ENCODE measurements around the gene AP1B1. TPM values are rescaled to one million over a fixed set of nuclear protein-coding genes. Genes with fewer than 3 reads are reported as not detected.
"Not testable (repeated sequence)": the region's sequence is repeated elsewhere in the genome, so short reads cannot be mapped to it uniquely, and the experiment has no call there.

The AP1B1 gene
- total RNA-seq, 4 donors from 2014 or later, result 50.9 to 74.1 (median 55.8) TPM

GRCh38 chr22:29408940-29409339, 20.6 kb upstream of the AP1B1 start:
- no peaks in the 10 kb centered on the region for H3K9me3 ChIP-seq
- no peak overlapping the region for H3K4me3 ChIP-seq
- 66 to 71% methylated on average over 5 to 6 of the region's 6 CpGs for WGBS, 2 donors (ENCODE audit: low coverage in 1 of 2)
- no peak overlapping the region for H3K27ac ChIP-seq
- no peaks in the 10 kb centered on the region for H3K4me1 ChIP-seq
- no peaks in the 10 kb centered on the region for H3K27me3 ChIP-seq
- no peak for ATAC-seq
- no peaks in the 10 kb centered on the region for H3K36me3 ChIP-seq
- no peak for TF ChIP-seq CTCF (IDR thresholded peaks at IDR 0.05)
- TF ChIP-seq POLR2AphosphoS5 (IDR thresholded peaks at IDR 0.05), result no peak
- TF ChIP-seq POLR2A (IDR thresholded peaks at IDR 0.05), result no peak
- no peak for TF ChIP-seq EP300 (IDR thresholded peaks at IDR 0.05)

GRCh38 chr22:29401538-29401937, 13.2 kb upstream of the AP1B1 start:
- 57 to 62% methylated on average over 4 to 6 of the region's 6 CpGs for WGBS, 2 donors (ENCODE audit: low coverage in 1 of 2)
- H3K27me3 ChIP-seq, H3K36me3 ChIP-seq, H3K9me3 ChIP-seq, H3K27ac ChIP-seq, H3K4me1 ChIP-seq, ATAC-seq, H3K4me3 ChIP-seq: not testable (repeated sequence)

- Histone ChIP-seq H3K27ac (no peak overlapping the region), H3K27me3 (no peaks in the 10 kb centered on the region), H3K36me3 (no peaks in the 10 kb centered on the region), H3K4me1 (no peaks in the 10 kb centered on the region), H3K4me3 (no peak overlapping the region), H3K9me3 (no peaks in the 10 kb centered on the region)
- TF ChIP-seq EP300 (IDR thresholded peaks at IDR 0.05) (no peak), POLR2A (IDR thresholded peaks at IDR 0.05) (no peak), CTCF (IDR thresholded peaks at IDR 0.05) (no peak), POLR2AphosphoS5 (IDR thresholded peaks at IDR 0.05) (no peak)
- ATAC-seq, result no peak
- 91 to 94% methylated on average over 2 of the region's 2 CpGs for WGBS, 2 donors (ENCODE audit: low coverage in 1 of 2)
Measured at GRCh38 chr22:29400576-29400975, 12.2 kb upstream of the AP1B1 start.

GRCh38 chr22:29397791-29398190, 9.4 kb upstream of the AP1B1 start:
- peaks cover 0 to 8% (median 0%) of the 10 kb centered on the region in 3 donors for H3K4me1 ChIP-seq
- no peaks in the 10 kb centered on the region for H3K36me3 ChIP-seq
- no peaks in the 10 kb centered on the region for H3K9me3 ChIP-seq
- H3K27me3 ChIP-seq, result no peaks in the 10 kb centered on the region
- WGBS, 2 donors (ENCODE audit: low coverage in 1 of 2), result 93% methylated on average over 3 of the region's 6 CpGs; no CpG with 5 or more reads in 1 of the 2 donors
- no peak overlapping the region for H3K27ac ChIP-seq
- H3K4me3 ChIP-seq, result no peak overlapping the region
- ATAC-seq, result no peak
- TF ChIP-seq EP300 (IDR thresholded peaks at IDR 0.05) (no peak), CTCF (IDR thresholded peaks at IDR 0.05) (no peak), POLR2AphosphoS5 (IDR thresholded peaks at IDR 0.05) (no peak), POLR2A (IDR thresholded peaks at IDR 0.05) (no peak)

- no peaks in the 10 kb centered on the region for H3K27me3 ChIP-seq
- no peak for TF ChIP-seq EP300 (IDR thresholded peaks at IDR 0.05)
- TF ChIP-seq POLR2AphosphoS5 (IDR thresholded peaks at IDR 0.05), result no peak
- TF ChIP-seq CTCF (IDR thresholded peaks at IDR 0.05), result no peak
- TF ChIP-seq POLR2A (IDR thresholded peaks at IDR 0.05), result no peak
- peaks cover 0 to 8% (median 0%) of the 10 kb centered on the region in 3 donors for H3K4me1 ChIP-seq
- 19 to 71% methylated on average over 1 to 2 of the region's 2 CpGs for WGBS, 2 donors (ENCODE audit: low coverage in 1 of 2)
- H3K27ac ChIP-seq, result no peak overlapping the region
- no peak for ATAC-seq
- H3K9me3 ChIP-seq, result no peaks in the 10 kb centered on the region
- no peaks in the 10 kb centered on the region for H3K36me3 ChIP-seq
- no peak overlapping the region for H3K4me3 ChIP-seq
Measured at GRCh38 chr22:29396126-29396525, 7.8 kb upstream of the AP1B1 start.
